Astrocyte of the spinal cord (primary cell): Measurements from ENCODE around the gene TMEM41A.
"Not testable (repeated sequence)": the region's sequence is repeated elsewhere in the genome, so short reads cannot be mapped to it uniquely, and the experiment has no call there.

Source experiments
- DNase-seq: peaks from one replicate; pipeline ENCODE4 v3.0.0; 2011; ENCODE audit warnings: low read depth, low spot score
- H3K4me3 ChIP-seq: 2 replicates; pipeline ENCODE4 v1.5.1; 2011; ENCODE audit warnings: low read depth, mild to moderate bottlenecking, low read length, moderate library complexity
- in situ Hi-C: cut with HindIII; loops from 2 replicates; pipeline ENCODE4 v1.10.0; 2017; ENCODE audit warnings: low sequenced_read_pairs
- TF ChIP-seq, protein P1 (sequence below): IDR thresholded peaks from 2 replicates; pipeline ENCODE4 v1.5.1; 2012; ENCODE audit warnings: low read depth, mild to moderate bottlenecking, low read length, inconsistent platforms

Gene TMEM41A

DNA sequence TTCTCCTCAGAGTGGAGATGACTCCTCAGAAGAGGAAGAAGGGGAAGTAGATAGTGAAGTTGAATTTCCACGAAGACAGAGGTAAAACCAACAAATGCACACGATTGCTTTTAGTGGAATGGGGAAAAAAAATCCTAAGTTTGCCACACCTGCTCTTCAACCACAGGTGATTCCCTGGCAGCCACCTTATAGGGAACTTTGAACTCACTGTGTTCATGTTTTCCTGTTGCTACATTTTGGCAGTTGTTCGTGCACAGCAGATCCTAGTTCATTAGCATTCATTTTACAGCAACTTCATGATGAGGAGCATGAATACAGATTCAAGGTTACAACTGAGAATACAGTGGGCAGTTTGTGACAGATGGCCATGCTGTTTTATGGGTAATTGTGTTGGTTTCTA lies 21.5 kb downstream of the TMEM41A start:
- in situ Hi-C loops: no loop called here
- TF ChIP-seq, protein P1, sequence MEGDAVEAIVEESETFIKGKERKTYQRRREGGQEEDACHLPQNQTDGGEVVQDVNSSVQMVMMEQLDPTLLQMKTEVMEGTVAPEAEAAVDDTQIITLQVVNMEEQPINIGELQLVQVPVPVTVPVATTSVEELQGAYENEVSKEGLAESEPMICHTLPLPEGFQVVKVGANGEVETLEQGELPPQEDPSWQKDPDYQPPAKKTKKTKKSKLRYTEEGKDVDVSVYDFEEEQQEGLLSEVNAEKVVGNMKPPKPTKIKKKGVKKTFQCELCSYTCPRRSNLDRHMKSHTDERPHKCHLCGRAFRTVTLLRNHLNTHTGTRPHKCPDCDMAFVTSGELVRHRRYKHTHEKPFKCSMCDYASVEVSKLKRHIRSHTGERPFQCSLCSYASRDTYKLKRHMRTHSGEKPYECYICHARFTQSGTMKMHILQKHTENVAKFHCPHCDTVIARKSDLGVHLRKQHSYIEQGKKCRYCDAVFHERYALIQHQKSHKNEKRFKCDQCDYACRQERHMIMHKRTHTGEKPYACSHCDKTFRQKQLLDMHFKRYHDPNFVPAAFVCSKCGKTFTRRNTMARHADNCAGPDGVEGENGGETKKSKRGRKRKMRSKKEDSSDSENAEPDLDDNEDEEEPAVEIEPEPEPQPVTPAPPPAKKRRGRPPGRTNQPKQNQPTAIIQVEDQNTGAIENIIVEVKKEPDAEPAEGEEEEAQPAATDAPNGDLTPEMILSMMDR: no peak
- no peak overlapping the region for H3K4me3 ChIP-seq
- no peak for DNase-seq

DNA sequence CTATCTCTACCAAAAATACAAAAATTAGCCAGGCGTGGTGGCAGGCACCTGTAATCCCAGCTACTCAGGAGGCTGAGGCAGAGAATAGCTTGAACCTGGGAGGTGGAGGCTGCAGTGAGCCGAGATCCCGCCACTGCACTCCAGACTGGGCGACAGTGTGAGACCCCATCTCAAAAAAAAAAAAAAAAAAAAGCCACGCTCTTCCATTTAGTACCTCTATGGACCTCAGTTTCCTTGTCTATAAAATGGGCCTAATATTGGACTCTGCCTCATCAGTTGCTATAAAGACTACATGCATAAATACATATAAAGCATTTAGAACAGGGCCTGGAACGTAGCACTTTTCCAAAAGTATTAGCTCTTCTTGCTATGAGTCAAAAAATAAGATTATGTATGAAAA lies 23.9 kb downstream of the TMEM41A start:
- DNase-seq, in situ Hi-C loops, H3K4me3 ChIP-seq: not testable (repeated sequence)

DNA sequence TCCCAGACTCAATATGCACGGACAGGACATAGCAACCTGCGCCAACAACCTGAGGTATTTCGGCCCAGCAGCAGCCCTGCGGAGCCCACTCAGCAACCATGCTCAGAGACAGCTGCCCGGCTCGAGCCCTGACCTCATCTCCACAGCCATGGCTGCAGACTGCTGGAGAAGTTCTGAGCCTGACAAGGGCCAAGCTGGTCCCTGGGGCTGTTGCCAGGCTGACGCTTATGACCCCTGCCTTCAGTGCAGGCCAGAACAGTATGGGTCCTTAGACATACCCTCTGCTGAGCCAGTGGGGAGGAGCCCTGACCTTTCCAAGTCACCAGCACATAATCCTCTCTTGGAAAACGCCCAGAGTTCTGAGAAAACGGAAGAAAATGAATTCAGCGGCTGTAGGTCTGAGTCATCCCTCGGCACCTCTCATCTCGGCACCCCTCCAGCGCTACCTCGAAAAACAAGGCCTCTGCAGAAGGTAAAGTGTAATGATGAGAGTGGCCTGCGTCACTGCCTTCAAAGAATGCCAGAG lies 25.5 kb downstream of the TMEM41A start:
- peak; percentile 22 for DNase-seq
- TF ChIP-seq, protein P1: no peak
- in situ Hi-C loops: no loop called here
- no peak overlapping the region for H3K4me3 ChIP-seq

DNA sequence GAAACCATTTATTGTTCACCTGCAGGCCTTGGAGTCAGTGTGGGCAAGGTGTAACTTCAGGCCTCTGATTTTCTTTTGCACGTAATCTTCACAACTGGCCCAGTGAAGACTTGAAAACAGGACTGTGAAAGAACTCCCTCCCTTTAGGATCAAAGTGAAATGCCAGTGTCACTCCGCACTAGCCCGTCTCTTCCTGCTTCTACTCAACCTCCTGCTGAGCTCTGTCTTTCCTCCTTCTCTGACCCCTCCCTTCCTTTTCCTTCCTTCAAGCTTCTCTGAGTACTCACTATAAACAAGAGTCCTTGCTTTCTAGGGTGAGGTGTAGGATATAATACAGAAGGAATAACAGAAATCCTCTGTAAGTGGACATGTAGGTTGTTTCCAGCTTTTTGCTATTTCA lies 28.5 kb downstream of the TMEM41A start:
- in situ Hi-C loops: no loop called here
- no peak for DNase-seq
- TF ChIP-seq, protein P1: no peak
- no peak overlapping the region for H3K4me3 ChIP-seq

DNA sequence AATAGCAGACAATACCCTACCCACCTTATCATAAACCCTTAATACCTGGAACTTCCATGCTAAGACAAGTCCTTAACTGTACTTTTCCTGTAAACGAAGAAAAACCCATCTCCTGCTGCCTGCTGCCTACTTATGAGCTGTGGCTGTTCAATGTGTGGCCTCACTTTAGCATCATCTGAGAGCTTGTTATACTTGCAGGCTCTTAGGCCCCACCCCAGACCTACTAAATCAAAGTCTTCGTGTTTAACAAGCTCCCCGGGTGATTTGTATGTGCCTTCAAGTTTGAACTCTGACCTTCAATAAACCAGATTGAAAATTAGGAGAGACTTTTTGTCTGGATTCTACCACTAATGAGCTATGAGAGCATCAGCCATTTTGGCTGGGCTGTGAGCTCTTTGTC lies 29.3 kb downstream of the TMEM41A start:
- in situ Hi-C loops: no loop called here
- no peak for DNase-seq
- no peak overlapping the region for H3K4me3 ChIP-seq
- TF ChIP-seq, protein P1: no peak

DNA sequence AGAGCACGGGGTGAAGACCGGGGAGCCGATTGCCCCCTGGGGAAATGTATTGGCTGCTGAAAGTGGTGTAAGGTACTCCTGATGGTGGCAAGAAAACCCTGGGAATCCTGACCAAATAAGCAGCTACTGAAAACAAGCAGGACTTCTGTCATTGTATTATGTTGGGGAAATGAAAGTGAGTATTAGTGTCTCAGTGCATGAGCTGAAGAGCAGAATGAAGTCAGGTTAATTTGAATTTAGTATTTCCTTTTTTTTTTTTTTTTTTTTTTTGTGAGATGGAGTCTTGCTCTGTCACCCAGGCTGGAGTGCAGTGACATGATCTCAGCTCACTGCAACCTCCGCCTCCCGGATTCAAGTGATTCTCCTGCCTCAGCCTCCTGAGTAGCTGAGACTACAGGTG lies 32.7 kb downstream of the TMEM41A start:
- in situ Hi-C loops, H3K4me3 ChIP-seq, DNase-seq: not testable (repeated sequence)

DNA sequence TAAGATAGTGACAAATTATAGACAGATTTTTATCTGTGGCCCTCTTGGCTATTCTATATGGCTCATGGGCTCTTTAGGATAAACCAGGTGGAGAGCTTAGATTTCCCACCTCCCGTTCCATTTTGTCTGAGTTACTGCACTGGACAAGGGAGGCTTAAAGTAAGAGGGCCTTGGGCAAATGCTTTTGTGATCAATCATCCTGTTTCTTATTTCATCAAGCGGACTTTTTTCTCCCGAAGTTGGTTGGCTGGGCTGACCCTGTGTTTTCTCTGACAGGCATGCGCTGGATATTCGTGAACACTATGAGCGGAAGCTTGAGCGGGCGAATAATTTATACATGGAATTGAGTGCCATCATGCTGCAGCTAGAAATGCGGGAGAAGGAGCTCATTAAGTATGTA lies 33.4 kb downstream of the TMEM41A start:
- no peak for DNase-seq
- in situ Hi-C loops: no loop called here
- H3K4me3 ChIP-seq: no peak overlapping the region
- TF ChIP-seq, protein P1: no peak

DNA sequence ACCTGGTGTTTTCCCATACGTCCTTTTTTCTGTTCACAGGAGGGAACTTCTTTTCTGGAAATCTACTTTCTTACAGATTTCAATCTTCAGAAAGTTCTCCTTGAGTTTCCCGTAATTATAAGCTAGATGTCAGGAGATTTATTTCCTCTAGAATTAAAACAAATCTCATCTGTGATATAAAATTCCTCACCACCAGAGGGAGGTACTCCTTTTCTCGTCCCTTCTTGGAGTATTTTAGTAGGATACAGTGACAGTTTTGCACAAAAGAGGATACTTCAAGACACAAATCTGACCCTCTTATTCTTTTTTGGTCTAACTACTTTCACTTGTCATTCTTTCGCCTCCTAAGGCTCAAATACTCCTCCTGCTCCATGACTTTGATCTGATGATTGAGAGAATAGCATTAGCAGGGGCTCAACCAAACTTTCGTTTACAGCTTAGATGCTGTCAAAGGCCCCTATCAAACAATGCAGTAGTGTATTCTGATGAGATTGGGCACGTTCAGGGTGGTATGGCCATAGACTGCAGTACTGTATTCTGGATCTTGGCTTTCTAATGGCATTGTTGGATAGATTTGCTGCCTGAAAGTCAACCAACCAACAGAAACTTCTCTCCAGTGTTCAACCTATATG lies 38.0 kb downstream of the TMEM41A start:
- TF ChIP-seq, protein P1: peak; percentile 34
- in situ Hi-C loops: no loop called here
- peak; percentile 16 for DNase-seq
- H3K4me3 ChIP-seq: no peak overlapping the region
